Smooth muscle cell (in vitro differentiated cells): ENCODE data around the gene VGLL4. TPM values are rescaled to one million over a fixed set of nuclear protein-coding genes. Genes with fewer than 3 reads are reported as not detected.

ENCODE experiments used
- DNase-seq: peaks from one replicate; lab custom pipeline; 2025; ENCODE audit not compliant: unreplicated experiment; lab: John Stamatoyannopoulos, UW
- H2AFZ ChIP-seq: fragments of 200-600 bp; sonication (generic); 2 replicates; pipeline ENCODE4 v1.6.0; 2016; ENCODE audit warnings: antibody characterized with exemption, low read depth, mild to moderate bottlenecking
- H3F3A ChIP-seq: fragments of 200-600 bp; sonication (generic); 2 replicates; pipeline ENCODE4 v1.6.0; 2017; ENCODE audit warnings: antibody characterized with exemption, low read depth
- H3K27ac ChIP-seq: fragments of 200-600 bp; sonication (generic); 2 replicates; pipeline ENCODE4 v1.5.1; 2016; ENCODE audit warnings: low read depth, mild to moderate bottlenecking
- H3K27me3 ChIP-seq: fragments of 200-600 bp; sonication (generic); 2 replicates; pipeline ENCODE4 v1.6.1; 2016; ENCODE audit warnings: low read depth, mild to moderate bottlenecking
- H3K36me3 ChIP-seq: fragments of 200-600 bp; sonication (generic); 2 replicates; pipeline ENCODE4 v1.5.1; 2016; ENCODE audit warnings: low read depth
- H3K4me1 ChIP-seq: fragments of 200-600 bp; sonication (generic); 2 replicates; pipeline ENCODE4 v1.5.1; 2016; ENCODE audit warnings: low read depth
- H3K4me2 ChIP-seq: fragments of 200-600 bp; sonication (generic); 2 replicates; pipeline ENCODE4 v1.6.0; 2016; ENCODE audit warnings: mild to moderate bottlenecking
- H3K4me3 ChIP-seq: fragments of 200-600 bp; sonication (generic); 2 replicates; pipeline ENCODE4 v1.5.1; 2016; ENCODE audit warnings: mild to moderate bottlenecking
- H3K79me2 ChIP-seq: fragments of 200-600 bp; sonication (generic); 2 replicates; pipeline ENCODE4 v1.6.0; 2016; ENCODE audit warnings: low read depth, mild to moderate bottlenecking
- H3K9ac ChIP-seq: fragments of 200-600 bp; sonication (generic); 2 replicates; pipeline ENCODE4 v1.6.0; 2016; ENCODE audit warnings: low read depth
- H3K9me3 ChIP-seq: fragments of 200-600 bp; sonication (generic); replicated peaks from 2 replicates; pipeline ENCODE4 v1.5.1; 2016; ENCODE audit warnings: low read depth
- H4K20me1 ChIP-seq: fragments of 200-600 bp; sonication (generic); 2 replicates; pipeline ENCODE4 v1.6.0; 2016; ENCODE audit warnings: low read depth
- CTCF ChIP-seq: fragments of 200-600 bp; sonication (generic); IDR thresholded peaks from 2 replicates; pipeline ENCODE4 v1.5.1; 2017; ENCODE audit warnings: borderline replicate concordance, mild to moderate bottlenecking, antibody characterized with exemption; ENCODE audit not compliant: insufficient read depth, poor library complexity, severe bottlenecking
- WGBS: methylation state at CpG from one replicate; pipeline ENCODE4 v1.1.7; 2016; ENCODE audit warnings: low lambda C conversion rate; 5-methylcytosine and 5-hydroxymethylcytosine counted together
- polyA plus RNA-seq: library from polyadenylated mRNA; unstranded; fragments of >200 nt; fragmentation: Nextera tagmentation; extraction: Ambion mirVana; gene quantifications from 2 replicates; pipeline ENCODE4 v1.2.1, GENCODE V29; 2016
- total RNA-seq: library from RNA; depleted of rRNA; stranded (reverse); fragments of >200 nt; gene quantifications from 2 replicates; pipeline ENCODE4 v1.2.3, GENCODE V29; 2014

Gene VGLL4
- total and polyA plus RNA-seq, 2 experiments from 2014 or later, result 72.0 to 109 TPM

- no peaks in the 10 kb centered on the region for H3K9me3 ChIP-seq
- H3K36me3 ChIP-seq, result no peaks in the 10 kb centered on the region
- peaks cover 84% of the 10 kb centered on the region for H3K79me2 ChIP-seq
- WGBS, result 87% methylated on average over 1 of the region's 1 CpG
- peaks cover 76% of the 10 kb centered on the region for H3K4me1 ChIP-seq
- peaks cover 21% of the 10 kb centered on the region for H4K20me1 ChIP-seq
- peak overlapping the region; percentile 36 for H3K9ac ChIP-seq
- DNase-seq, result no peak
- H3K4me3 ChIP-seq, result no peak overlapping the region
- no peak for TF ChIP-seq CTCF
- no peak overlapping the region for H2AFZ ChIP-seq
- no peaks in the 10 kb centered on the region for H3K27me3 ChIP-seq
- H3F3A ChIP-seq, result peaks cover 57% of the 10 kb centered on the region
- peak overlapping the region; percentile 36 for H3K4me2 ChIP-seq
- H3K27ac ChIP-seq, result peak overlapping the region; percentile 97
These were observed 38.3 kb downstream of the VGLL4 start for GRCh38 chr3:11605398-11605797.

GRCh38 chr3:11604139-11604892 lies 39.4 kb downstream of the VGLL4 start:
- Histone ChIP-seq H2AFZ (no peak overlapping the region), H3K9me3 (no peaks in the 10 kb centered on the region), H3K27ac (peak overlapping the region; percentile 98), H3K4me3 (no peak overlapping the region), H3K9ac (peak overlapping the region; percentile 89), H3K27me3 (no peaks in the 10 kb centered on the region), H4K20me1 (peaks cover 13% of the 10 kb centered on the region), H3K36me3 (no peaks in the 10 kb centered on the region), H3K4me1 (peaks cover 71% of the 10 kb centered on the region), H3K4me2 (peak overlapping the region; percentile 67), H3K79me2 (peaks cover 78% of the 10 kb centered on the region), H3F3A (peaks cover 57% of the 10 kb centered on the region)
- WGBS, result 33% methylated on average over 15 of the region's 15 CpGs
- no peak for DNase-seq
- TF ChIP-seq CTCF, result no peak

- no peaks in the 10 kb centered on the region for H3K36me3 ChIP-seq
- peaks cover 65% of the 10 kb centered on the region for H3K4me1 ChIP-seq
- peaks cover 52% of the 10 kb centered on the region for H3F3A ChIP-seq
- no peaks in the 10 kb centered on the region for H3K27me3 ChIP-seq
- H4K20me1 ChIP-seq, result peaks cover 11% of the 10 kb centered on the region
- no peak for TF ChIP-seq CTCF
- no peak overlapping the region for H3K4me3 ChIP-seq
- H3K9me3 ChIP-seq, result no peaks in the 10 kb centered on the region
- DNase-seq, result no peak
- WGBS, result 27% methylated on average over 9 of the region's 9 CpGs
- peaks cover 78% of the 10 kb centered on the region for H3K79me2 ChIP-seq
- H3K4me2 ChIP-seq, result peak overlapping the region; percentile 67
- H2AFZ ChIP-seq, result no peak overlapping the region
- H3K27ac ChIP-seq, result peak overlapping the region; percentile 98
- peak overlapping the region; percentile 89 for H3K9ac ChIP-seq
These were observed 40.1 kb downstream of the VGLL4 start for GRCh38 chr3:11603628-11604027.
